Occipital lobe (tissue), 2 donors: ENCODE results near the gene GYS2. TPM values are rescaled to one million over a fixed set of nuclear protein-coding genes. Genes with fewer than 3 reads are reported as not detected.
"Not testable (repeated sequence)": the region's sequence is repeated elsewhere in the genome, so short reads cannot be mapped to it uniquely, and the experiment has no call there.

ENCODE experiments used
- DNase-seq: peaks from one replicate; lab custom pipeline; 2025; lab: John Stamatoyannopoulos, UW
- total RNA-seq: library from RNA; depleted of rRNA; stranded (reverse); fragments of >200 nt; gene quantifications from one replicate; pipeline ENCODE4 v1.2.3, GENCODE V29; 2014

Gene GYS2
- total RNA-seq, 1 donor from 2014 or later, result not detected

- no peak for DNase-seq
Measured at GRCh38 chr12:21602774-21603173, 1.9 kb downstream of the GYS2 start.

GRCh38 chr12:21600196-21600595 lies 4.5 kb downstream of the GYS2 start:
- DNase-seq, result no peak

GRCh38 chr12:21599143-21599999 lies 5.3 kb downstream of the GYS2 start:
- no peak for DNase-seq

GRCh38 chr12:21598651-21599050 lies 6.0 kb downstream of the GYS2 start:
- no peak for DNase-seq

- not testable (repeated sequence) for DNase-seq
Measured at GRCh38 chr12:21595356-21595755, 9.3 kb downstream of the GYS2 start.

GRCh38 chr12:21585485-21585884 lies 19.2 kb downstream of the GYS2 start:
- no peak for DNase-seq

GRCh38 chr12:21584403-21585182 lies 20.1 kb downstream of the GYS2 start:
- DNase-seq, result not testable (repeated sequence)

- no peak for DNase-seq
Measured at GRCh38 chr12:21583587-21583986, 21.1 kb downstream of the GYS2 start.

GRCh38 chr12:21580748-21581516 lies 23.7 kb downstream of the GYS2 start:
- no peak for DNase-seq

GRCh38 chr12:21577516-21577915 lies 27.1 kb downstream of the GYS2 start:
- no peak for DNase-seq

GRCh38 chr12:21576431-21576830 lies 28.2 kb downstream of the GYS2 start:
- no peak for DNase-seq

GRCh38 chr12:21573733-21574358 lies 30.8 kb downstream of the GYS2 start:
- DNase-seq, result no peak

- DNase-seq, result no peak
Measured at GRCh38 chr12:21571046-21571445, 33.6 kb downstream of the GYS2 start.

GRCh38 chr12:21568115-21568514 lies 36.5 kb downstream of the GYS2 start:
- no peak for DNase-seq

GRCh38 chr12:21566907-21567394 lies 37.7 kb downstream of the GYS2 start:
- no peak for DNase-seq

- DNase-seq, result no peak
Measured at GRCh38 chr12:21566223-21566906, 38.3 kb downstream of the GYS2 start.

- DNase-seq, result no peak
Measured at GRCh38 chr12:21562859-21563258, 41.8 kb downstream of the GYS2 start.

- no peak for DNase-seq
Measured at GRCh38 chr12:21561158-21561557, 43.5 kb downstream of the GYS2 start.

GRCh38 chr12:21559855-21560569 lies 44.6 kb downstream of the GYS2 start:
- DNase-seq, result no peak

- DNase-seq, result no peak
Measured at GRCh38 chr12:21558100-21558679, 46.5 kb downstream of the GYS2 start.
